NCI-H82 (cell line): ENCODE data around the gene LSP1.
"Not testable (repeated sequence)": the region's sequence is repeated elsewhere in the genome, so short reads cannot be mapped to it uniquely, and the experiment has no call there.

Experiments
- DNase-seq: peaks from one replicate; lab custom pipeline; 2025; lab: John Stamatoyannopoulos, UW

Gene LSP1

GRCh38 chr11:1928891-1929541 lies 76.1 kb downstream of the LSP1 start:
- no peak for DNase-seq

GRCh38 chr11:1929621-1930461 lies 77.0 kb downstream of the LSP1 start:
- no peak for DNase-seq

- no peak for DNase-seq
Observed at GRCh38 chr11:1930462-1930830, 77.6 kb downstream of the LSP1 start.

GRCh38 chr11:1931341-1932104 lies 78.6 kb downstream of the LSP1 start:
- no peak for DNase-seq

GRCh38 chr11:1932105-1932480 lies 79.2 kb downstream of the LSP1 start:
- no peak for DNase-seq

- DNase-seq = no peak
Observed at GRCh38 chr11:1932681-1933080, 79.8 kb downstream of the LSP1 start.

GRCh38 chr11:1933416-1934334 lies 80.8 kb downstream of the LSP1 start:
- no peak for DNase-seq

GRCh38 chr11:1934335-1935155 lies 81.7 kb downstream of the LSP1 start:
- DNase-seq = no peak

GRCh38 chr11:1935156-1936071 lies 82.5 kb downstream of the LSP1 start:
- no peak for DNase-seq

- no peak for DNase-seq
Observed at GRCh38 chr11:1936072-1936780, 83.3 kb downstream of the LSP1 start.

- DNase-seq = no peak
Observed at GRCh38 chr11:1936781-1937615, 84.1 kb downstream of the LSP1 start.

GRCh38 chr11:1937616-1938342 lies 84.9 kb downstream of the LSP1 start:
- DNase-seq = no peak

- DNase-seq = no peak
Observed at GRCh38 chr11:1938343-1939005, 85.6 kb downstream of the LSP1 start.

- DNase-seq = no peak
Observed at GRCh38 chr11:1939006-1939625, 86.2 kb downstream of the LSP1 start.

- not testable (repeated sequence) for DNase-seq
Observed at GRCh38 chr11:1939788-1940187, 86.9 kb downstream of the LSP1 start.
